Measurements from ENCODE around the gene FGFR2.

Gene FGFR2

DNA sequence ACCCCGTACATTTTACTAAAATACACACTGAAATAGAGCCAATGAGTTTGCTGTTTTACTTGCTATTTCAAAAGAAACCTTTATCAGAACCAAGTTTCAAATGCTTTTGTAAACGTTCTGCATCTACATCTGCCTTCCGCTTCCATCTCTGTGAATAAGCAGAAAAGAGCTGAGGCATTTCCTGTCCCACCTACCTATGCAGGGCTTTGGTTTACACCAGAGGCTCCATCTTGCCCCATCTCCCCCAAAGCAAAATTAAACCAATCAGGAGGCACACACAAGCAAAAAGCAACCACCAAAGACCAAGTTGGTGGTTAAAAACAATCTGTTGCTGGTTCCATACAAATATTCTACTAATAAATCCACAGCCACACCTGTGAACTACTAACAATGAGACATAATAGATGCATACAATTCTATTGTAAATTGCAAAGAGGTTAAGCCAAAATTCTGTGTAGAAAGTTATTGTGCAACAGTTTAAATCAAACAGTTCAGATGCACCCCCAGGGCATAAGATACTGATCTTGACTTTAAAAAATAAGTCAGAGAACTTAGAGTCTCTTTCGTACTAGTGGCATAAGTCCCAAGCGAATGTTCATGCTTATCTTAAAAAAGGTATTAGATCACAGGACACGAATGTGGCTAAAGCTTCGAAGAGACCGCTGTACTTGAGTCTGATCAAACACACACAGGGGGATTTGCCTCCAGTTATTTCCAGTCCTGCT is 83.9 kb downstream of the FGFR2 start:
- H3K36me3 ChIP-seq (ENCODE audit: control insufficient read depth, low read depth, low read length) = peaks cover 80% of the 10 kb centered on the region
- H3K4me3 ChIP-seq (ENCODE audit: low read length) = no peak overlapping the region
- no peaks in the 10 kb centered on the region for H3K9me3 ChIP-seq (ENCODE audit: control insufficient read depth, low read depth, low read length)
- H3K4me1 ChIP-seq (ENCODE audit: control insufficient read depth, low read depth, low read length) = peaks cover 3% of the 10 kb centered on the region
- H3K27ac ChIP-seq (ENCODE audit: low read length) = no peak overlapping the region
- H3K27me3 ChIP-seq (ENCODE audit: control insufficient read depth, insufficient read depth, low read length) = no peaks in the 10 kb centered on the region
- no peak overlapping the region for H3K9ac ChIP-seq (ENCODE audit: low read length)

DNA sequence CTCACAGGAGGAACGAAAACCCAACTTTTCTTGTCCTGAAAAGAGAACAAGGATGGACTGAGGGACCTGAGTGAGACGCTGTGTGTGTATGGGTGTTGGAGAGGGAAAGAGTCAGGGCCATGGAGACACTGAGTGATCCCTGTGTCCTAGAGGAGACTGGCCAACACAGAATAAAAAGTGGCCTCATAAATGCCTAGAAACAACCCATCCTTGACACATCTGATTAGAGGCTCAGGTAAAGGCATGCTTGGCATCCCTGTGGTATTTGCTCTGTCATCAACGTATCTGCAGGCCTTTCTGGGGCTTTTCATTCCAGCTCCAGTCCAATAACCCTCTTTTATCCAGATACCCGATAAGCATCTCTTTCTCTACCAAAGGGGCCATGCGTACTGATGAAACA is 86.3 kb downstream of the FGFR2 start:
- H3K36me3 ChIP-seq (ENCODE audit: control insufficient read depth, low read depth, low read length) = peaks cover 59% of the 10 kb centered on the region
- no peak overlapping the region for H3K4me3 ChIP-seq (ENCODE audit: low read length)
- no peak overlapping the region for H3K27ac ChIP-seq (ENCODE audit: low read length)
- H3K9ac ChIP-seq (ENCODE audit: low read length) = no peak overlapping the region
- H3K27me3 ChIP-seq (ENCODE audit: control insufficient read depth, insufficient read depth, low read length) = no peaks in the 10 kb centered on the region
- no peaks in the 10 kb centered on the region for H3K9me3 ChIP-seq (ENCODE audit: control insufficient read depth, low read depth, low read length)
- peaks cover 3% of the 10 kb centered on the region for H3K4me1 ChIP-seq (ENCODE audit: control insufficient read depth, low read depth, low read length)

DNA sequence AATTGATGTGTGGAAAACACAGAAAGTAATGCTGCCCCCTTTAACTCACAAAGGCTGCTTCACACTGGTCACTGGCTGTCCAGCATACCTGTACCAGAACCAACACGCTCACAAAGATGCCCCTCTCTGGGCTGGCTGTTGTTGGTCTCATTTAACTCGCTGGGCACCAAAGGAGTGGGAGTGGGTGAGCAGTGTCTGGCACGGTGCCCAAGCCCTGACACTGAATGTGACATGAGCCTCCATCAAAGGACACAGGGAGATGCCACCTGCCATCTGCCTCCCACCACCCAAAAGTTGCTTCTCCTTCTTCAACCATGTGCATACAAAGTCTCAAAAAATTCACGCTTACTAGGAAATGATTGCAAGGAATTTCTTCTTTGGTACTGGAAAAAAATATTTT is 86.8 kb downstream of the FGFR2 start:
- no peaks in the 10 kb centered on the region for H3K27me3 ChIP-seq (ENCODE audit: control insufficient read depth, insufficient read depth, low read length)
- H3K27ac ChIP-seq (ENCODE audit: low read length) = no peak overlapping the region
- H3K4me1 ChIP-seq (ENCODE audit: control insufficient read depth, low read depth, low read length) = peaks cover 3% of the 10 kb centered on the region
- no peaks in the 10 kb centered on the region for H3K9me3 ChIP-seq (ENCODE audit: control insufficient read depth, low read depth, low read length)
- no peak overlapping the region for H3K9ac ChIP-seq (ENCODE audit: low read length)
- H3K4me3 ChIP-seq (ENCODE audit: low read length) = no peak overlapping the region
- peaks cover 56% of the 10 kb centered on the region for H3K36me3 ChIP-seq (ENCODE audit: control insufficient read depth, low read depth, low read length)

DNA sequence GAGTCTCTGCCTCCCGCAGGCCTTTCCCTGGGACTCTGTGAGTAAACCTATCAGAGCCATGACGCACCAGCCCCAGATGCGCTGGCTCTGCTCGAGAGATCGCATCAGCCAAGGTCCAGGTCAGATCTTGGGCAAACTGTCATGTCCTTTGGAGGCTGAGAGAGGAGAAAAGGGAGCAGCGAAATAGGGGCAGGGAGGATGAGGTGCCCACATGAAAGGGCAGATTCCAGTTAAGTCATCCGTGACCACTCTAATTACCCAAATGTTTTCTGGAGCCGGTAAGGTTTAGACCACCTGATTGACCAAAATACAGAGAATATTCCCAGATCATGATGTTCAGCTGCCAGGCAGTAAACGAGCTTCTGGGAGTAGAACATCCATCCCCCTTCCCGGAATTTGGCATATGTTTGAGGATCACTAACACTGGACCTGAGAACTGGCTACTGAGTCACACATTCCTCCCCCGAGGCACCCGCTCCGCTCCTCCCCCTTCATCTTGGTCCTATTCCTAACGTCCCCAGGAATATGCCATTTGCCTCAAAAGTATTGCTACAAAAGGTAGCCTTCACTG is 88.0 kb downstream of the FGFR2 start:
- no peak overlapping the region for H3K9ac ChIP-seq (ENCODE audit: low read length)
- H3K27me3 ChIP-seq (ENCODE audit: control insufficient read depth, insufficient read depth, low read length) = no peaks in the 10 kb centered on the region
- H3K4me3 ChIP-seq (ENCODE audit: low read length) = no peak overlapping the region
- H3K27ac ChIP-seq (ENCODE audit: low read length) = no peak overlapping the region
- H3K36me3 ChIP-seq (ENCODE audit: control insufficient read depth, low read depth, low read length) = peaks cover 56% of the 10 kb centered on the region
- no peaks in the 10 kb centered on the region for H3K9me3 ChIP-seq (ENCODE audit: control insufficient read depth, low read depth, low read length)
- H3K4me1 ChIP-seq (ENCODE audit: control insufficient read depth, low read depth, low read length) = peaks cover 3% of the 10 kb centered on the region

DNA sequence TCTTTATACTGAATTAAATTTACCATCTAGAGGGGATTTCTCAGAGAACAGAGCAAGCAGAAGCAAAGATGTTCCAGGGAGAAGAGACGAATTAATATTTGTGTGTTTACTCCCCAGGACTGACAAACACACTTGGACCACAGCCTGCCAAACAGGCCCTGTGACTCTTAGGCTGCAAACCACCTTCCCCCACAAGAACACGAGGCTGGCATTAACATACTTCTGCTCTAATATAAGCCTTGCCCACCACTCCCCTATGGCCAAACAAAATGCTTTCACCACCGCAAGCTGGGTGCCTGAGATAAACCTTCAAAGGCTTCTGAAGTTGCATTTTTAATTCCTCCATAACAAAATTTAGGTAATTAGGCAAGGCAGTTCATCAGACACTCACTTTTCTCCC is 88.4 kb downstream of the FGFR2 start:
- Histone ChIP-seq H3K4me3 (ENCODE audit: low read length) (no peak overlapping the region), H3K27ac (ENCODE audit: low read length) (no peak overlapping the region), H3K9ac (ENCODE audit: low read length) (no peak overlapping the region)

DNA sequence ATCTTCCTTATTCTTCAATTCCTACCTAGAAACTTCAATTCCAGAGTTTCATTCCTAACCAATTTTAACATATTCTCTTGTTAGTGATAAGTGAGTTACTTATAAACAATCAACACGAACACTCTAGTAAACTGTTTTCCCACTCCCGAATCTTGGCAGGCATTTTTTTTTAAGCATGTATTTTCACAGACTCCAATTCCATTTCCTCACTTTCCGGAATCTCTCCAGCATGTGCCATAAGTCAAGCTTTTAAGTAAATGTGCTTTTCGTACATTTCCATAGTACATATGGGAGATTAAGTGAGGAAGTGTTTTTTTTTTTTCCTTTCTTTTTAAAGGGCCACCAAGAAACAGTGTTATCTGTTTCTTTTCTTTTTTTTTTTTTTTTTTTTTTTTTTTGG is 89.1 kb downstream of the FGFR2 start:
- Histone ChIP-seq H3K9me3 (ENCODE audit: control insufficient read depth, low read depth, low read length) (no peaks in the 10 kb centered on the region), H3K4me3 (ENCODE audit: low read length) (no peak overlapping the region), H3K4me1 (ENCODE audit: control insufficient read depth, low read depth, low read length) (peaks cover 3% of the 10 kb centered on the region), H3K36me3 (ENCODE audit: control insufficient read depth, low read depth, low read length) (peaks cover 55% of the 10 kb centered on the region), H3K27me3 (ENCODE audit: control insufficient read depth, insufficient read depth, low read length) (no peaks in the 10 kb centered on the region), H3K9ac (ENCODE audit: low read length) (no peak overlapping the region), H3K27ac (ENCODE audit: low read length) (no peak overlapping the region)

More for the DNA sequence above, 88.4 kb downstream of the FGFR2 start:
- peaks cover 56% of the 10 kb centered on the region for H3K36me3 ChIP-seq (ENCODE audit: control insufficient read depth, low read depth, low read length)
- peaks cover 3% of the 10 kb centered on the region for H3K4me1 ChIP-seq (ENCODE audit: control insufficient read depth, low read depth, low read length)
- no peaks in the 10 kb centered on the region for H3K9me3 ChIP-seq (ENCODE audit: control insufficient read depth, low read depth, low read length)
- no peaks in the 10 kb centered on the region for H3K27me3 ChIP-seq (ENCODE audit: control insufficient read depth, insufficient read depth, low read length)

DNA sequence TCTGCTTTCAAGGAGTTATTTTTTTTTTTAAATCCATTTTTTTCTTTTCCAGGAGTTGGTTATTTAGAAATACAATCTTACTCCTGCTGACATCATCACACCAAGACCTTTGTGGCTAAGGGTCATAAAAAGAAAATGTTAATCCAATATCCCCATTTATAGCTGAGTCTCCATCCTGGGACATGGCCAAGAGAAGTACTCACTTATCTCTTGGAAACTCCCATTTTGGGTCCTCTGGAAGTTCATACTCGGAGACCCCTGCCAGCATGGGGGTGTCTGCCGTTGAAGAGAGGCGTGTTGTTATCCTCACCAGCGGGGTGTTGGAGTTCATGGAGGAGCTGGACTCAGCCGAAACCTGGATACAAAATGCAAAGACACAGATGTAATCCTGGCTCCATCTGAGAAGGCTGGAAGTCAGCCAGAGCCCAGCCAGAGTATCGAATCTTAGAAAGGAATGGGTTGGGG is 94.6 kb downstream of the FGFR2 start:
- Histone ChIP-seq H3K4me3 (ENCODE audit: low read length) (no peak overlapping the region), H3K9ac (ENCODE audit: low read length) (no peak overlapping the region), H3K9me3 (ENCODE audit: control insufficient read depth, low read depth, low read length) (no peaks in the 10 kb centered on the region), H3K4me1 (ENCODE audit: control insufficient read depth, low read depth, low read length) (no peaks in the 10 kb centered on the region), H3K27me3 (ENCODE audit: control insufficient read depth, insufficient read depth, low read length) (no peaks in the 10 kb centered on the region), H3K27ac (ENCODE audit: low read length) (no peak overlapping the region), H3K36me3 (ENCODE audit: control insufficient read depth, low read depth, low read length) (peaks cover 73% of the 10 kb centered on the region)

DNA sequence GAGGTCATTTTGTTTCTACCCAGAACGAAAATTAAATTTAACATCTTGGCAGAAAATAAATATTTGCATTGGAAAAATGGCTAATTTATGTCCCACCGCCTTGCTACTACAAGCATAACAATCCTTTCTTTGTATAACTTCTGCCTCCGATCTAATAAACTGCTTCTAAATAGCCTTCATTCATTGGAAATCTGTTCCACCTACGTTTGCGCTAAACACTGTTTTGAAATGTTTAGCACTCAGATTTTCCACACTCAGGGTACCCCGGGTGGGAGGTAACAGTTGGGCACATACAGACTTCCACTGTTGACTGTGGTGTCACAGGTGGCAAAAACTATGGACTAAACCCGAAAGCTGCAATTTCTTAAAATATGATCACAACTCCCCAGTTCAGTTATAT is 96.4 kb downstream of the FGFR2 start:
- no peak overlapping the region for H3K9ac ChIP-seq (ENCODE audit: low read length)
- H3K4me1 ChIP-seq (ENCODE audit: control insufficient read depth, low read depth, low read length) = no peaks in the 10 kb centered on the region
- no peaks in the 10 kb centered on the region for H3K9me3 ChIP-seq (ENCODE audit: control insufficient read depth, low read depth, low read length)
- H3K4me3 ChIP-seq (ENCODE audit: low read length) = no peak overlapping the region
- H3K27ac ChIP-seq (ENCODE audit: low read length) = no peak overlapping the region
- H3K36me3 ChIP-seq (ENCODE audit: control insufficient read depth, low read depth, low read length) = peaks cover 86% of the 10 kb centered on the region
- no peaks in the 10 kb centered on the region for H3K27me3 ChIP-seq (ENCODE audit: control insufficient read depth, insufficient read depth, low read length)

DNA sequence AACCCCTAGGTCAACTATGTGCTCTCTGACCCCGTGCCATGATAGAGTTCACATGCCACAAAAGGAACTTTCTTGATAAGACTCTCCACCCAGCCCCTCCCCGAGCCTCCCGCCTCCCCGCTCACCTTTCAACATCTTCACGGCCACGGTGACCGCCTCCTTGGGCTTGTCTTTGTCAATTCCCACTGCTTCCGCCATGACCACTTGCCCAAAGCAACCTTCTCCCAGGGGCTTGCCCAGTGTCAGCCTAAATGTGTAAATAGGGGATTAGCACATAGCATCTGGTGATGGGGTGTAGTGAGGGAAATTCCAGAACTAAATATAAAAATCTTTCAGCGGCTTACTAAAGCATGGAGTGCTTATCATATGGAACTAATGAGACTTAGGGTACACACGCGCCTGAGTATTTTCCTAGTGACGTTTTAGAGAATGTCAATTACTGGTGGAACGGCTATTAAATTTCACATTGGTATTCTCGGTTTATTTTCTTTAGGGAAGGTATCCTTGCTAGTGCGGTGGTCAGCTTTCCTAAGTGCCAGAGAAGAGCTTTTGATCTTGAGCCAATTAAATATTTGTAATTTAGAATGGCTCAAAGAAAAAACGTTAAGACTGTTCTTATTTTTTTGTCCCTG is 97.4 kb downstream of the FGFR2 start:
- Histone ChIP-seq H3K9me3 (ENCODE audit: control insufficient read depth, low read depth, low read length) (no peaks in the 10 kb centered on the region), H3K36me3 (ENCODE audit: control insufficient read depth, low read depth, low read length) (peaks cover 89% of the 10 kb centered on the region), H3K27me3 (ENCODE audit: control insufficient read depth, insufficient read depth, low read length) (no peaks in the 10 kb centered on the region), H3K9ac (ENCODE audit: low read length) (no peak overlapping the region), H3K27ac (ENCODE audit: low read length) (no peak overlapping the region), H3K4me3 (ENCODE audit: low read length) (no peak overlapping the region), H3K4me1 (ENCODE audit: control insufficient read depth, low read depth, low read length) (no peaks in the 10 kb centered on the region)

DNA sequence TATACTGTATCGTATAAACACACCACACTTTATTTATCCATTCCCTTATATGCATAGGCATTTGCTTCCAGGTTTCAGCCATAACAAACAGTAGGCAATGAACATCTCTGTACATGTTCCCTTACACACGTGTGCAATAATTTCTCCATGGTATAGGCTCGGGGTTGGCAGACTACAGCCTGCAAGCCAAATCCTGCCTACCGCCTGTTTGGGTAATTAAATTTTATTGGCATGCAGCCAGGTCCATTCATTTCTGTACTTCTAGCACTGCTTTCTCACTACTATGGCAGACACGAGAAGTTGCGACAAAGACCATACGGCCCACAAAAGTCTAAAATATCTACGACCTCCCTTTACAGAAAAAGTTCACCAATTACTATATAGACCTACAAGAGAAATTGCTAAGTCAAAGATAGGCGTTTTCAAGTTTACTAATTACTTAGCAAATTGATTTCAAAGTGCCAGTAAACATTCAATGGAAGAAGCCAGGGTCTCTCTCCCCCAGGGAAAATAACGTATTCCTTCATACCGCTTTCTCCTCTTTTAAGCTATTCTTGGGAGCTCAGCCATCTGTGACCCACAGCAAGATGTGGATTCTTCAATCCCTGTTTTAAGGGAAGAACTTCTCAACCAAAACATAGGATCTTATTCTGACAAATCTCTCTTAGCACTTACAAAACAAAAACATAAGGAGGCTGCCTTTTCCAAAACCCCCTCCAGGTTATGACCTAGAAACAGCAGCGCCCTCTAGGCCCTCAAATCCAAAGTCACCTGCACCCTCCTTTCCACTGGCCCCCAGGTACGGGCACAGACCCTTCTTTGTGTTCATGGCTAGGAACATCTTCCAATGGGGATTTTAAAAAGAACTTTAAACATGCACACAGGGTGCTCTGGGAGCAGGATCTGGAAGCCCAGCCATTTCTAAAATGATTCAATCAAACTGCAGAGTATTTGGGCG is 100.5 kb downstream of the FGFR2 start:
- Histone ChIP-seq H3K27ac (ENCODE audit: low read length) (no peak overlapping the region), H3K9ac (ENCODE audit: low read length) (no peak overlapping the region), H3K4me1 (ENCODE audit: control insufficient read depth, low read depth, low read length) (no peaks in the 10 kb centered on the region), H3K9me3 (ENCODE audit: control insufficient read depth, low read depth, low read length) (no peaks in the 10 kb centered on the region), H3K27me3 (ENCODE audit: control insufficient read depth, insufficient read depth, low read length) (no peaks in the 10 kb centered on the region), H3K36me3 (ENCODE audit: control insufficient read depth, low read depth, low read length) (peaks cover 88% of the 10 kb centered on the region), H3K4me3 (ENCODE audit: low read length) (no peak overlapping the region)

DNA sequence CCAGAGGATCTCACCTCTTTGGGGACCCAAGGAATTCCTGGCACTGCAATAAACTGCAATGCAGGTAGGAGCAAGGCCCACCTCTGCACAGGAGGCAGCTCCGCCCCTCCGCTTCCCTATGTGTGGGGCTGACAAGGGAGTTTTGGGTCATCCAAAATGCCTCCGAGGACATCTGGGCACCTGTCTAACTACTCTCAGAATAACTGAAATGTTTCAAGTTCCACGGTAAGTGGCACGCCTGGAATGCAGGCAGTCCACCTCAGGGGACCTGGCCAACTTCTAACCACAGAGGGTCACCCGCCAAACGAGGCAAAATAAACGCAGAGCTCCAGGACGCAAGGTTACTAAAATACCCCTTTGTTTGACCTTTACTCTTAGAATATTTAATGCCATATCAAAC is 102.5 kb downstream of the FGFR2 start:
- Histone ChIP-seq H3K4me3 (ENCODE audit: low read length) (no peak overlapping the region), H3K27me3 (ENCODE audit: control insufficient read depth, insufficient read depth, low read length) (no peaks in the 10 kb centered on the region), H3K27ac (ENCODE audit: low read length) (no peak overlapping the region), H3K9me3 (ENCODE audit: control insufficient read depth, low read depth, low read length) (no peaks in the 10 kb centered on the region), H3K4me1 (ENCODE audit: control insufficient read depth, low read depth, low read length) (no peaks in the 10 kb centered on the region), H3K9ac (ENCODE audit: low read length) (no peak overlapping the region), H3K36me3 (ENCODE audit: control insufficient read depth, low read depth, low read length) (peaks cover 78% of the 10 kb centered on the region)
